HG02885 (cell line): ENCODE results near the gene SPEM1.
"Not testable (repeated sequence)": the region's sequence is repeated elsewhere in the genome, so short reads cannot be mapped to it uniquely, and the experiment has no call there.

Experiments used
- ATAC-seq: cut with Tn5 transposase; IDR thresholded peaks from one replicate; pipeline ENCODE4 v1.9.1; 2021; ENCODE audit warnings: mild to moderate bottlenecking; ENCODE audit not compliant: unreplicated experiment, poor library complexity

The SPEM1 gene

DNA sequence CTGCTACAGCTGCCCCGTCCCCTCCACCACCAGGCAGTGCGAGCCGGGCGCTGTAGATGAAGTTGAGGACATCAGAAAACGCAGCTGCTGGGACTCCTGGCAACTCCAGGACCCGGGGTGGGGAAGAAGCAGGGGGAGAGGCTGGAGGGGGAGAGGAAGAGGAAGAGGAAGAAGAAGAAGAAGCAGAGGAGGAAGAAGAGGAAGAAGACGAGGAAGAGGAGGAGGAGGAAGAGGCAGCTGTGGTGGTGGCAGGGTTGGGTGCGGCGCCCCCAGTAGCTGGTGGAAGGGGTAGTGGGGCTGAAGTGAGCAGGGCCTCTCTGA is 46.2 kb downstream of the SPEM1 start:
- no peak for ATAC-seq

DNA sequence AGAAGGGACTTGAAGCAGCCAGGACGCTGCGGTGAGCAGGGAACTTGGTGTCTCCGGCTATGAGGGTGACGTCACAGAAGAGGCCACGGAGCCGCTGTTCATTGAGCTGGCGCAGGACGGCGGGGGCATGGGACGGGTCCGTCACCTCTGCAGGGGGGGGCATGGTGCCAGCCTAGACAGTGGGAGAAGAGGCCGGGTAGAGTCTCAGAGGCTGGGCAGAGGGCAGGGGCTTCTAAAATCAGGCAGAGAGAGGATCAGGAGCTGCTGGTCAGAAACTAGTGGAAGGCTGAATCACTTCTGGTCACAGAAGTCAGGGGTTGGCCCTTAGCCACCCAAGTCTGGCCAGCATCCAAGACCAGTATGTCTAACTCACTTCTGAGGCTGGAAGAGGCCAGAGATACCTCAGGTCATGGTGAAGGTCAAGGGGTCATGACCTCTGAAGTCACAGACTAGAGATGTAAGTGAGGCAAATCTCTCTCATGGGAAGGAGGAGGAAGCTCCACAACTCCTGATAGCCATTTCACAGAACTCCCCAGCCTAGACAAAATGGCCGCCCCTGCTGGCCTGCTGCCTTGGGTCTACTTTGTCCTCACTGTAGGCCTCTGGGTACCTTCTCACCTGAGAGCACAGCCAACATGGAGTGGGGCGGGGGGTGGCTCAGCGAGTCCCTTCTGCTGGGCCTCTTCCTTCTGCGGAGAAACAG is 46.7 kb downstream of the SPEM1 start:
- no peak for ATAC-seq

DNA sequence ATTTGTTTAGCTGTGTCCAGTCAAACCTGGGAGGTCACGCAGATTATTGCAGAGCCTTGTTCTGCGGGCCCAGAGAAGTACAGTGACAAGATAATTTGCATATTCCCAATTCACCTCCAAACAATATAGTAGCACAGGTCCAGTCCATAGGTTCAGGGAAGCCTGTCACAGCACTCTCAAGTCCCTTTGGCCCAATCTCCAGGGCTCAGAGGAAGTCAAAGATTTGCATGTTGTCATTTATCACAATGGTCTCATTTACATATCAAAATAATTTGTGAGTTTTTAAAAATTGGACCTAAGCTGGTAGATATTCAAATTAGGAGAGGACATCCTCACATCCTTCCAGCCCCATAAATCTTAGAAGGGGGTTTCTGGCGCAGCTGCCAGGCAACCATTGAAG is 47.4 kb downstream of the SPEM1 start:
- ATAC-seq: no peak

- ATAC-seq: no peak
Measured at GRCh38 chr17:7468290-7468689, 48.2 kb downstream of the SPEM1 start.

- no peak for ATAC-seq
Measured at GRCh38 chr17:7468804-7469389, 48.8 kb downstream of the SPEM1 start.

- not testable (repeated sequence) for ATAC-seq
Measured at GRCh38 chr17:7469843-7470242, 49.7 kb downstream of the SPEM1 start.

GRCh38 chr17:7470457-7470973 is 50.4 kb downstream of the SPEM1 start:
- ATAC-seq: not testable (repeated sequence)
